ENCODE measurements around the gene PCNP.

The PCNP gene

DNA sequence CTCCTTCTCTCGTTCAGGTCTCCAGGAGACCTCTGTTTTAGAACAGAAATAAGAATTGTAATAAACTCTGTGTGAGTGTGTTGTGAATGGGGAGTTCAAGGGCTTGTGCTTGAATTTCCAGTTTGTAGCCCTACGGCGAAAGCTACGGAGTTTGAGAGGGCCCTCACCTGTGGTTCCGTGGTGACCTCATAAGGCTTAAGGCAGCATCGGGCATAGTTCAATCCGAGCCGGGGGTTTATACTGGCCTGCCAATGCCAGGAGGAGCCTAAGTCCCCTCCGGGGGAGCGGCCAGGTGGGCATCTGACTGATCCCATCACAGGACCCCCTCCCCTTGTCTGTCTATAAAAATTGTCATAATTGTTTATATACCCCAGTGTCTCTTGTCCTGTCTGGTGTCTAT is 59.2 kb downstream of the PCNP start:
- Histone ChIP-seq H2BK12ac (ENCODE audit: low read length in 2 of 2) (no peak overlapping the region), H3K23ac (ENCODE audit: low read length in 2 of 2) (no peak overlapping the region), H3K9ac (ENCODE audit: low read length) (no peak overlapping the region), H2BK5ac (ENCODE audit: low read depth, low read length, poor library complexity, severe bottlenecking) (no peak overlapping the region), H3K9me3 (ENCODE audit: control insufficient read depth, low read length) (no peaks in the 10 kb centered on the region), H3K36me3 (ENCODE audit: control insufficient read depth in 1 of 2, insufficient read depth in 2 of 2, low read depth in 1 of 2, low read length in 2 of 2) (no peaks in the 10 kb centered on the region), H3K4me2 (ENCODE audit: low read length, poor library complexity, severe bottlenecking) (no peak overlapping the region), H4K8ac (ENCODE audit: low read length) (no peak overlapping the region), H2AK5ac (ENCODE audit: low read length, severe bottlenecking) (no peak overlapping the region), H3K14ac (ENCODE audit: low read length in 2 of 2) (no peak overlapping the region), H2BK15ac (ENCODE audit: low read depth, poor library complexity, severe bottlenecking) (no peak overlapping the region), H3K27me3 (ENCODE audit: control insufficient read depth in 1 of 2, insufficient read depth in 1 of 2, low read length in 2 of 2) (peaks cover 0 to 9% of the 10 kb centered on the region in 2 experiments), H3K27ac (ENCODE audit: low read length, poor library complexity, severe bottlenecking) (no peak overlapping the region), H3K79me1 (replicated peaks; ENCODE audit: low read length, poor library complexity, severe bottlenecking) (no peaks in the 10 kb centered on the region), H3K4ac (ENCODE audit: low read depth in 1 of 2, low read length in 2 of 2) (no peak overlapping the region), H2BK120ac (ENCODE audit: low read depth, low read length) (no peak overlapping the region), H3K18ac (ENCODE audit: low read depth in 1 of 2, low read length in 2 of 2) (no peak overlapping the region), H4K91ac (ENCODE audit: low read length) (no peak overlapping the region), H2AFZ (ENCODE audit: low read depth, low read length) (no peak overlapping the region), H3K4me3 (ENCODE audit: insufficient read depth in 1 of 2, low read depth in 1 of 2, low read length in 2 of 2) (no peak overlapping the region), H3K4me1 (ENCODE audit: control insufficient read depth, insufficient read depth, low read depth, low read length) (peaks cover 3% of the 10 kb centered on the region)
- no peak for DNase-seq
- 96% methylated on average over 7 of the region's 10 CpGs for WGBS

DNA sequence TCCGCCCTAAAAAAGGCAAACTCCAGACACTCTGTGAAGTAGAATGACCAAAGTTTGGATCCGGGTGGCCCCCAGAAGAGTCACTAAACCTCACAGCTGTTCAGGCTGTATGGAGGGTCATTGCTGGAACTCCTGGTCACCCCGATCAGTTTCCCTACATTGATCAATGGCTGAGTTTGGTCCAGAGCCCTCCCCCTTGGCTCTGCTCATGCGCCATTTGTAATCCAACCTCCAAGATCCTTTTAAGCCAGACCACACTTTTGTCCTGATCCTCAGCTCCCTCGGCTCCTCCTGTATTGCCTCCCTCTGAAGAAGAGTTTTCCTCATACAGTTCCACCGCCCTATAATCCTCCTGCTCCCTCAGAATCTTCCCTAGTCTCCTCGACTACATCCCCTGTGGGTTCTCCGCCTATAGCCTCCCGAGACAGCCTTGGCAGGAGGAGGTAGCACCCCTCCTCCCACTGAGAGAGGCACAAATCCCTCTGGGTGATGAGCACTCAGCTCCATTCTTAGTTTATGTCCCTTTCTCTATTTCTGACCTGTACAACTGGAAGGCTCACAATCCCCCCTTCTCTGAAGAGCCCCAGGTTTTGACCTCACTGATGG is 60.7 kb downstream of the PCNP start:
- no peak overlapping the region for H4K91ac ChIP-seq (ENCODE audit: low read length)
- WGBS = 89% methylated on average over 9 of the region's 9 CpGs
- no peaks in the 10 kb centered on the region for H3K9me3 ChIP-seq (ENCODE audit: control insufficient read depth, low read length)

DNA sequence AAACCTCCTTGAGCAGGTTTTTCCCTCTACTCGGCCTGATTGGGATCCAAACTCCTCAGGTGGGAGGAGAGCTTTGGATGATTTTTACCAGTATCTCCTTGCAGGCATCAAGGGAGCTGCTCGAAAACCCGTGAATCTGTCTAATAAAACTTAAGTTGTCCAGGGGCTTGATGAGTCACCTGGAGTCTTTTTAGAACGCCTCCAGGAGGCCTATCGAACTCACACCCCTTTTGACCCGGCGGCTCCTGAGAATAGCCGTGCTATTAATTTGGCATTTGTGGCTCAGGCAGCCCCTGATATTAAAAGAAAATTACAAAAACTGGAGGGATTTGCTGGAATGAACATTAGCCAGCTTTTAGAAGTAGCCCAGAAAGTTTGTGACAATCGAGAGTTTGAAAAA is 61.4 kb downstream of the PCNP start:
- no peak for DNase-seq
- Histone ChIP-seq H4K8ac (ENCODE audit: low read length) (no peak overlapping the region), H2BK12ac (ENCODE audit: low read length in 2 of 2) (no peak overlapping the region), H3K14ac (ENCODE audit: low read length in 2 of 2) (no peak overlapping the region), H3K36me3 (ENCODE audit: control insufficient read depth in 1 of 2, insufficient read depth in 2 of 2, low read depth in 1 of 2, low read length in 2 of 2) (no peaks in the 10 kb centered on the region), H3K4ac (ENCODE audit: low read depth in 1 of 2, low read length in 2 of 2) (no peak overlapping the region), H3K79me1 (replicated peaks; ENCODE audit: low read length, poor library complexity, severe bottlenecking) (no peaks in the 10 kb centered on the region), H2BK5ac (ENCODE audit: low read depth, low read length, poor library complexity, severe bottlenecking) (no peak overlapping the region), H2BK120ac (ENCODE audit: low read depth, low read length) (no peak overlapping the region), H3K9me3 (ENCODE audit: control insufficient read depth, low read length) (no peaks in the 10 kb centered on the region), H3K4me1 (ENCODE audit: control insufficient read depth, insufficient read depth, low read depth, low read length) (peaks cover 4% of the 10 kb centered on the region), H2AK5ac (ENCODE audit: low read length, severe bottlenecking) (no peak overlapping the region), H2BK15ac (ENCODE audit: low read depth, poor library complexity, severe bottlenecking) (no peak overlapping the region), H3K23ac (ENCODE audit: low read length in 2 of 2) (no peak overlapping the region), H4K91ac (ENCODE audit: low read length) (no peak overlapping the region), H3K4me2 (ENCODE audit: low read length, poor library complexity, severe bottlenecking) (no peak overlapping the region), H3K4me3 (ENCODE audit: insufficient read depth in 1 of 2, low read depth in 1 of 2, low read length in 2 of 2) (no peak overlapping the region), H3K27me3 (ENCODE audit: control insufficient read depth in 1 of 2, insufficient read depth in 1 of 2, low read length in 2 of 2) (peaks cover 0 to 9% of the 10 kb centered on the region in 2 experiments), H2AFZ (ENCODE audit: low read depth, low read length) (no peak overlapping the region), H3K27ac (ENCODE audit: low read length, poor library complexity, severe bottlenecking) (no peak overlapping the region), H3K18ac (ENCODE audit: low read depth in 1 of 2, low read length in 2 of 2) (no peak overlapping the region), H3K9ac (ENCODE audit: low read length) (no peak overlapping the region)
- 84% methylated on average over 9 of the region's 9 CpGs for WGBS

More for the DNA sequence above, 60.7 kb downstream of the PCNP start:
- DNase-seq = no peak
- Histone ChIP-seq H3K36me3 (ENCODE audit: control insufficient read depth in 1 of 2, insufficient read depth in 2 of 2, low read depth in 1 of 2, low read length in 2 of 2) (no peaks in the 10 kb centered on the region), H3K27me3 (ENCODE audit: control insufficient read depth in 1 of 2, insufficient read depth in 1 of 2, low read length in 2 of 2) (peaks cover 0 to 9% of the 10 kb centered on the region in 2 experiments), H3K4me3 (ENCODE audit: insufficient read depth in 1 of 2, low read depth in 1 of 2, low read length in 2 of 2) (no peak overlapping the region), H3K4me2 (ENCODE audit: low read length, poor library complexity, severe bottlenecking) (no peak overlapping the region), H2AK5ac (ENCODE audit: low read length, severe bottlenecking) (no peak overlapping the region), H2AFZ (ENCODE audit: low read depth, low read length) (no peak overlapping the region), H3K4ac (ENCODE audit: low read depth in 1 of 2, low read length in 2 of 2) (no peak overlapping the region), H2BK120ac (ENCODE audit: low read depth, low read length) (no peak overlapping the region), H3K14ac (ENCODE audit: low read length in 2 of 2) (no peak overlapping the region), H2BK5ac (ENCODE audit: low read depth, low read length, poor library complexity, severe bottlenecking) (no peak overlapping the region), H3K27ac (ENCODE audit: low read length, poor library complexity, severe bottlenecking) (no peak overlapping the region), H3K9ac (ENCODE audit: low read length) (no peak overlapping the region), H2BK12ac (ENCODE audit: low read length in 2 of 2) (no peak overlapping the region), H3K18ac (ENCODE audit: low read depth in 1 of 2, low read length in 2 of 2) (no peak overlapping the region), H2BK15ac (ENCODE audit: low read depth, poor library complexity, severe bottlenecking) (no peak overlapping the region), H3K4me1 (ENCODE audit: control insufficient read depth, insufficient read depth, low read depth, low read length) (peaks cover 4% of the 10 kb centered on the region), H3K23ac (ENCODE audit: low read length in 2 of 2) (no peak overlapping the region), H4K8ac (ENCODE audit: low read length) (no peak overlapping the region), H3K79me1 (replicated peaks; ENCODE audit: low read length, poor library complexity, severe bottlenecking) (no peaks in the 10 kb centered on the region)

DNA sequence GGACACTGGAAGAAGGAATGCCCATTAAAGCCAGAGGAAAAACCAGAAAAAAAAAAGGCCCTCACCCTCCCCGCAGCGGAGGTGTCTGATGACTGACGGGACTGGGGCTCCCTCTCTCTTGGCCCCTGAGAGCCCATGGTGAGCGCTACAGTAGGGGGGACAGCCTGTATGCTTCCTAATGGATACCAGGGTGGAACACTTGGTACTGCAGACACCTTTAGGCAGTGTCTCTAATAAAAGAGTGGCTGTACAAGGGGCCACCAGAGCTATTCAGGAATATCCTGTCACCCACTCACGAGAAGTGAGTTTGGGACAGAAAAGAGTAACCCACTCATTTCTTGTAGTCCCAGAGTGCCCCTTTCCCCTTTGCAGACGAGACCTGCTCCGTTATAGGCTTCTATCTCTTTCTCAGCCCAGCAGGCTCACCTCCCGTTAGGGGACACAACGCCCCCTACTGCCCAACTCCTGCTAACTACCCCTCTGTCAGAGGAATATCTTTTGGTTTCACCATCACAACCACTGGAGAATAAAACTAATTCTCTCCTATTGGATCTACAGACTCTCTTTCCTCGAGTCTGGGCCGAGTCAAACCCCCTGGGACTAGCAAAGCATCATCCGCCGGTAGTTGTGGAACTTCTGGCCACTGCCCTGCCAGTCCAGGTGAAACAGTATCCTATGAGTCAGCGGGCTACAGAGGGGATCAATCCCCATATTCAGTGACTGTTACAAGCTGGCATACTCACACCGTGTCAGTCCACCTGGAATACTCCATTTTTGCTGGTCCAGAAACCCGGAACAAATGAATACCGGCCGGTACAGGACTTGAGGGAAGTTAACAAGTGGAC is 62.2 kb downstream of the PCNP start:
- no peak overlapping the region for H2AFZ ChIP-seq (ENCODE audit: low read depth, low read length)
- 56% methylated on average over 18 of the region's 18 CpGs for WGBS

More for the DNA sequence above, 62.2 kb downstream of the PCNP start:
- Histone ChIP-seq H3K18ac (ENCODE audit: low read depth in 1 of 2, low read length in 2 of 2) (peak overlapping the region in 1 of 2 experiments; percentile 30), H2AK5ac (ENCODE audit: low read length, severe bottlenecking) (no peak overlapping the region), H3K23ac (ENCODE audit: low read length in 2 of 2) (no peak overlapping the region), H3K4me2 (ENCODE audit: low read length, poor library complexity, severe bottlenecking) (no peak overlapping the region), H3K27me3 (ENCODE audit: control insufficient read depth in 1 of 2, insufficient read depth in 1 of 2, low read length in 2 of 2) (peaks cover 0 to 9% of the 10 kb centered on the region in 2 experiments), H2BK12ac (ENCODE audit: low read length in 2 of 2) (peak overlapping the region in 1 of 2 experiments; percentile 42), H2BK120ac (ENCODE audit: low read depth, low read length) (no peak overlapping the region), H3K27ac (ENCODE audit: low read length, poor library complexity, severe bottlenecking) (no peak overlapping the region), H3K14ac (ENCODE audit: low read length in 2 of 2) (no peak overlapping the region), H3K36me3 (ENCODE audit: control insufficient read depth in 1 of 2, insufficient read depth in 2 of 2, low read depth in 1 of 2, low read length in 2 of 2) (no peaks in the 10 kb centered on the region), H3K9me3 (ENCODE audit: control insufficient read depth, low read length) (no peaks in the 10 kb centered on the region), H3K4me1 (ENCODE audit: control insufficient read depth, insufficient read depth, low read depth, low read length) (peaks cover 4% of the 10 kb centered on the region), H4K8ac (ENCODE audit: low read length) (peak overlapping the region; percentile 24), H3K79me1 (replicated peaks; ENCODE audit: low read length, poor library complexity, severe bottlenecking) (no peaks in the 10 kb centered on the region), H3K4me3 (ENCODE audit: insufficient read depth in 1 of 2, low read depth in 1 of 2, low read length in 2 of 2) (no peak overlapping the region), H3K4ac (ENCODE audit: low read depth in 1 of 2, low read length in 2 of 2) (no peak overlapping the region), H4K91ac (ENCODE audit: low read length) (no peak overlapping the region), H3K9ac (ENCODE audit: low read length) (no peak overlapping the region), H2BK5ac (ENCODE audit: low read depth, low read length, poor library complexity, severe bottlenecking) (no peak overlapping the region), H2BK15ac (ENCODE audit: low read depth, poor library complexity, severe bottlenecking) (no peak overlapping the region)
- DNase-seq = peak; percentile 46

Data from mesenchymal stem cell (in vitro differentiated cells and primary cell).